PC-3 (cell line): ENCODE results near the gene LMO1. TPM values are rescaled to one million over a fixed set of nuclear protein-coding genes. Genes with fewer than 3 reads are reported as not detected.

Experiments used
- ATAC-seq: fragments of 200-7000 bp; cut with Tn5 transposase; 2 replicates; pipeline ENCODE4 v1.9.1; 2020; ENCODE audit warnings: mild to moderate bottlenecking, moderate library complexity
- BruUV-seq: library from RNA; stranded (reverse); fragments of 400-500 nt; replicated peaks from 2 replicates; lab custom pipeline; 2021; lab: Mats Ljungman, UMichigan
- CTCF ChIA-PET: fragments of 300-600 bp; sonication (Branson Sonifier 250); formaldehyde crosslinking; loops from one replicate; lab custom pipeline; 2022; ENCODE audit warnings: antibody characterized with exemption; lab: Charles Lee
- POLR2A ChIA-PET: fragments of 300-600 bp; sonication (Branson Sonifier 250); formaldehyde crosslinking; loops from one replicate; lab custom pipeline; 2022; ENCODE audit warnings: antibody characterized with exemption; ENCODE audit not compliant: unreplicated experiment; lab: Charles Lee
- DNase-seq: peaks from one replicate; pipeline ENCODE4 v3.0.0-alpha.2; 2015
- H2AFZ ChIP-seq: fragments of 300-600 bp; sonication (generic); 2 replicates; pipeline ENCODE4 v1.6.0; 2016; ENCODE audit warnings: antibody characterized with exemption, low read length
- H3F3A ChIP-seq: fragments of 300-600 bp; sonication (generic); one replicate; pipeline ENCODE4 v1.6.0; 2017; ENCODE audit warnings: antibody characterized with exemption, low read length, control low read depth, mild to moderate bottlenecking; ENCODE audit not compliant: unreplicated experiment
- H3K27ac ChIP-seq: fragments of 300-600 bp; sonication (generic); 2 replicates; pipeline ENCODE4 v1.5.1; 2016; ENCODE audit warnings: mild to moderate bottlenecking, low read length
- H3K27me3 ChIP-seq: fragments of 300-600 bp; sonication (generic); 2 replicates; pipeline ENCODE4 v1.6.1; 2016; ENCODE audit warnings: low read length, mixed read lengths
- H3K36me3 ChIP-seq: fragments of 300-600 bp; sonication (generic); 2 replicates; pipeline ENCODE4 v1.6.1; 2016; ENCODE audit warnings: low read depth, mixed run types, low read length, mixed read lengths
- H3K4me1 ChIP-seq: fragments of 300-600 bp; sonication (generic); 2 replicates; pipeline ENCODE4 v1.5.1; 2016; ENCODE audit warnings: low read length; ENCODE audit not compliant: insufficient read depth
- H3K4me2 ChIP-seq: fragments of 300-600 bp; sonication (generic); 2 replicates; pipeline ENCODE4 v1.6.0; 2016; ENCODE audit warnings: low read length
- H3K4me3 ChIP-seq: fragments of 300-600 bp; sonication (generic); 2 replicates; pipeline ENCODE4 v1.5.1; 2016; ENCODE audit warnings: mild to moderate bottlenecking, low read length, mixed read lengths
- H3K79me2 ChIP-seq: fragments of 300-600 bp; sonication (generic); 2 replicates; pipeline ENCODE4 v1.6.1; 2017; ENCODE audit warnings: low read length, mixed read lengths
- H3K9ac ChIP-seq: fragments of 300-600 bp; sonication (generic); 2 replicates; pipeline ENCODE4 v1.6.0; 2016; ENCODE audit warnings: mild to moderate bottlenecking, low read length
- H3K9me2 ChIP-seq: fragments of 300-600 bp; sonication (generic); replicated peaks from 2 replicates; pipeline ENCODE4 v1.6.1; 2016; ENCODE audit warnings: mixed run types, low read length, mixed read lengths
- H3K9me3 ChIP-seq: fragments of 300-600 bp; sonication (generic); 2 replicates; pipeline ENCODE4 v1.6.1; 2016; ENCODE audit warnings: low read length, mixed read lengths
- H4K20me1 ChIP-seq: fragments of 300-600 bp; sonication (generic); 2 replicates; pipeline ENCODE4 v1.6.1; 2016; ENCODE audit warnings: low read length, mixed read lengths
- EZH2 ChIP-seq: fragments of 300-600 bp; sonication (generic); IDR thresholded peaks from one replicate; pipeline ENCODE4 v1.6.1; 2017; ENCODE audit warnings: antibody characterized with exemption, mild to moderate bottlenecking, low read length; ENCODE audit not compliant: unreplicated experiment
- EZH2phosphoT487 ChIP-seq: fragments of 300-600 bp; sonication (generic); IDR thresholded peaks from 2 replicates; pipeline ENCODE4 v1.6.1; 2018; ENCODE audit warnings: mild to moderate bottlenecking, antibody characterized with exemption, low read length, borderline replicate concordance
- intact Hi-C: fragments of 100-400 bp; cut with micrococcal nuclease; formaldehyde crosslinking; loops from 2 replicates; pipeline ENCODE4 v1.9.0; 2023
- total RNA-seq: library from RNA; depleted of rRNA; stranded (reverse); fragments of >200 nt; gene quantifications from 2 replicates; pipeline ENCODE4 v1.2.3, GENCODE V29; 2014
- TF ChIP-seq, protein P1 (sequence below): fragments of 300-600 bp; sonication (generic); conservative IDR thresholded peaks from 2 replicates; pipeline ENCODE4 v1.5.1; 2017; ENCODE audit warnings: antibody characterized with exemption, low read depth, mild to moderate bottlenecking, low read length

Gene LMO1
- total RNA-seq, 1 experiment from 2014 or later, result 0.15 TPM

DNA sequence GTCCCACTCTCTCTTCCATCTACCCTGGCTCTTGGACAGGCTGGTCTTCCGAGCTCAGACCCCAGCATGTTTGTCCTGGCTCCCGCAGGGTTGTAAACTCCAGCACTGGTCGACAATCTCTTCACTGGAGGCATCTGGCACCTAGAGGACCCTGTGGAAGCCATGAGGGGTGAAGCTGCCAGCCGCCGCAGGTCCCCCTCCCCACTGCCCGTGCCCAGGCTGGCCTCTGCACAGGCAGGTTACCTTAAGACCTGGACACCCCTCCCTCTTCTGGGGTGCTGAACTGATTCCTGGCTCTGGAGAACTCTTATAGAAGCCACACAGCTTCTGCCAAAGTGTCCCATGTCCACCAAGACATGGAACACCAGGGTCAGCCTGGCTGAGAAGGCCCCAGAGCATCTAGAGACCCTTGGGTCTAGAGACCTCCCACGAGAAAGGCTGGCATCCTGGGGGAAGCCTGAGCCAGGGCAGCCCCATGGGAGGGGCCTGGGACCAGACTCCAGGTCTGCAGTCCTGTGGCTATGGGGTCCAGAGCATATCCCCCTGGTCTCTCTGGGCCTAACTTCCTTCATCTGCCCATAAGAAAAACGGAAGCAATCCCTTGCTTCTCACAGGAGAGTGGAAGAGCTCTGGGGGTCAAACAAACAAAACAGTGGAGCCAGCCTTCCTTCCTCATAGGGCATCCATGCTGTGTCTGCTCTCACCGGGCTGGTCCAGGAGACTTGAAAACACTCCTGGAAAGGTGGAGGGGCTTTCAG is 30.6 kb downstream of the LMO1 start:
- ChIA-PET CTCF (no interaction called here), POLR2A (no interaction called here)
- H3K9ac ChIP-seq, result no peak overlapping the region
- ATAC-seq, result no peak
- intact Hi-C loops, result no loop called here
- no peak overlapping the region for H2AFZ ChIP-seq
- H3K9me2 ChIP-seq, result no peaks in the 10 kb centered on the region
- H4K20me1 ChIP-seq, result no peaks in the 10 kb centered on the region
- TF ChIP-seq EZH2phosphoT487 (no peak), EZH2 (no peak)
- TF ChIP-seq, protein P1, sequence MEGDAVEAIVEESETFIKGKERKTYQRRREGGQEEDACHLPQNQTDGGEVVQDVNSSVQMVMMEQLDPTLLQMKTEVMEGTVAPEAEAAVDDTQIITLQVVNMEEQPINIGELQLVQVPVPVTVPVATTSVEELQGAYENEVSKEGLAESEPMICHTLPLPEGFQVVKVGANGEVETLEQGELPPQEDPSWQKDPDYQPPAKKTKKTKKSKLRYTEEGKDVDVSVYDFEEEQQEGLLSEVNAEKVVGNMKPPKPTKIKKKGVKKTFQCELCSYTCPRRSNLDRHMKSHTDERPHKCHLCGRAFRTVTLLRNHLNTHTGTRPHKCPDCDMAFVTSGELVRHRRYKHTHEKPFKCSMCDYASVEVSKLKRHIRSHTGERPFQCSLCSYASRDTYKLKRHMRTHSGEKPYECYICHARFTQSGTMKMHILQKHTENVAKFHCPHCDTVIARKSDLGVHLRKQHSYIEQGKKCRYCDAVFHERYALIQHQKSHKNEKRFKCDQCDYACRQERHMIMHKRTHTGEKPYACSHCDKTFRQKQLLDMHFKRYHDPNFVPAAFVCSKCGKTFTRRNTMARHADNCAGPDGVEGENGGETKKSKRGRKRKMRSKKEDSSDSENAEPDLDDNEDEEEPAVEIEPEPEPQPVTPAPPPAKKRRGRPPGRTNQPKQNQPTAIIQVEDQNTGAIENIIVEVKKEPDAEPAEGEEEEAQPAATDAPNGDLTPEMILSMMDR, result no peak
- no peak overlapping the region for H3K27ac ChIP-seq
- H3K27me3 ChIP-seq, result no peaks in the 10 kb centered on the region
- BruUV-seq, result no TSS peak
- H3K4me1 ChIP-seq, result peaks cover 26% of the 10 kb centered on the region
- no peaks in the 10 kb centered on the region for H3K36me3 ChIP-seq
- no peaks in the 10 kb centered on the region for H3K79me2 ChIP-seq
- no peaks in the 10 kb centered on the region for H3F3A ChIP-seq
- H3K4me2 ChIP-seq, result no peak overlapping the region
- H3K9me3 ChIP-seq, result no peaks in the 10 kb centered on the region
- DNase-seq, result no peak
- H3K4me3 ChIP-seq, result no peak overlapping the region

DNA sequence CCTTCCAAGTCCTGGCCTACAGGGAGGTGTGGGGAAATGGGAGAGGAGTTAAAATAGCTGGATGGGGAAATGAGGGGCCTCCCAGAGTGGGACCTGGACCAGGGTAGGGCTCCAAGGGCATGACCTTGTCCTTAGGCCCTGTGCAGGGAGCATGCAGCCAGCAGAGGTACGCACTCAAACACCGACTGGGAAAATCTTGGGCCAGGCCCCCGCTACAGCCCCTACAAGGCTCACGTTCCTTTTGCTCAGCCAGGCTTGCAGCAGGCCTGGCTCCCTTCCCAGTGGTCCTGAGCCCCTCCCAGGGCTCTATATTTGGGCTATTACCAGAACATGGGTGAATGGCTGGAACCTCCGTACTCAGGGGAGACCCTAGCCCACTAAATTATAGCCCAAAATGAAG is 31.3 kb downstream of the LMO1 start:
- no peaks in the 10 kb centered on the region for H4K20me1 ChIP-seq
- H3K4me3 ChIP-seq, result no peak overlapping the region
- TF ChIP-seq, protein P1, result no peak
- TF ChIP-seq EZH2phosphoT487 (no peak), EZH2 (no peak)
- no peak overlapping the region for H3K9ac ChIP-seq
- ChIA-PET POLR2A (no interaction called here), CTCF (no interaction called here)
- peaks cover 32% of the 10 kb centered on the region for H3K4me1 ChIP-seq
- no peaks in the 10 kb centered on the region for H3K79me2 ChIP-seq
- H3K27me3 ChIP-seq, result no peaks in the 10 kb centered on the region
- no peak overlapping the region for H2AFZ ChIP-seq
- H3K9me3 ChIP-seq, result no peaks in the 10 kb centered on the region
- no peaks in the 10 kb centered on the region for H3K36me3 ChIP-seq
- H3K27ac ChIP-seq, result no peak overlapping the region
- H3F3A ChIP-seq, result no peaks in the 10 kb centered on the region
- no peak for DNase-seq
- no TSS peak for BruUV-seq
- no peak overlapping the region for H3K4me2 ChIP-seq
- H3K9me2 ChIP-seq, result no peaks in the 10 kb centered on the region
- intact Hi-C loops, result no loop called here
- no peak for ATAC-seq

DNA sequence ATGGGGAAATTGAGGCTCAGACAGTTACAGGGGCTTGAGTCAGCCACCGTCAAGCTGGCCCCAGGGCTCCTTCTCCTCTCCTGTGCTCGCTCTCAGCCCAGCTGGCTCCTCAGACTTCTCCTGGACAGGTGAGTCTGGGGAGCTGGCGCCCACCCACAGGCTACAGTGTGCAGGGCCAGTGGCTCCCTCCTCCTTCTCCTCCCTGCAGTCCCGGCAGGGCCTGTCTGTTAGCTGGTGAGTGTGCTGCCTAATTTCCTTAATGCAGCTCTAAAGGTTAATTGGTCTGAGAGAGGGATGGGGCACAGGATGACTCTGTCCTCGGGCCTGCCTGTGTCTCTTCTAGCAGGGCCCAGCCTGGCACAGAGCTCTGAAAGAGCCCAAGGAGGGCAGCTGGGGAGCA is 31.7 kb downstream of the LMO1 start:
- no peak overlapping the region for H3K4me3 ChIP-seq
- CTCF ChIA-PET, result no interaction called here
- no peaks in the 10 kb centered on the region for H4K20me1 ChIP-seq
- no peaks in the 10 kb centered on the region for H3K9me2 ChIP-seq
- H3K4me1 ChIP-seq, result peaks cover 36% of the 10 kb centered on the region
- no peaks in the 10 kb centered on the region for H3K9me3 ChIP-seq
- H3K9ac ChIP-seq, result no peak overlapping the region
- POLR2A ChIA-PET, result no interaction called here
- intact Hi-C loops, result no loop called here
- BruUV-seq, result no TSS peak
- no peak overlapping the region for H3K4me2 ChIP-seq
- TF ChIP-seq EZH2phosphoT487 (no peak), EZH2 (no peak)
- TF ChIP-seq, protein P1, result no peak
- H3K36me3 ChIP-seq, result no peaks in the 10 kb centered on the region
- no peaks in the 10 kb centered on the region for H3F3A ChIP-seq
- no peak overlapping the region for H2AFZ ChIP-seq
- no peaks in the 10 kb centered on the region for H3K27me3 ChIP-seq
- H3K27ac ChIP-seq, result no peak overlapping the region
- DNase-seq (no peak), ATAC-seq (no peak)
- no peaks in the 10 kb centered on the region for H3K79me2 ChIP-seq
